Smooth muscle cell (in vitro differentiated cells): ENCODE results near the gene XPO5. TPM values are rescaled to one million over a fixed set of nuclear protein-coding genes. Genes with fewer than 3 reads are reported as not detected.

Source experiments
- DNase-seq: peaks from one replicate; lab custom pipeline; 2025; ENCODE audit not compliant: unreplicated experiment; lab: John Stamatoyannopoulos, UW
- H2AFZ ChIP-seq: fragments of 200-600 bp; sonication (generic); 2 replicates; pipeline ENCODE4 v1.6.0; 2016; ENCODE audit warnings: antibody characterized with exemption, low read depth, mild to moderate bottlenecking
- H3F3A ChIP-seq: fragments of 200-600 bp; sonication (generic); 2 replicates; pipeline ENCODE4 v1.6.0; 2017; ENCODE audit warnings: antibody characterized with exemption, low read depth
- H3K27ac ChIP-seq: fragments of 200-600 bp; sonication (generic); 2 replicates; pipeline ENCODE4 v1.5.1; 2016; ENCODE audit warnings: low read depth, mild to moderate bottlenecking
- H3K27me3 ChIP-seq: fragments of 200-600 bp; sonication (generic); 2 replicates; pipeline ENCODE4 v1.6.1; 2016; ENCODE audit warnings: low read depth, mild to moderate bottlenecking
- H3K36me3 ChIP-seq: fragments of 200-600 bp; sonication (generic); 2 replicates; pipeline ENCODE4 v1.5.1; 2016; ENCODE audit warnings: low read depth
- H3K4me1 ChIP-seq: fragments of 200-600 bp; sonication (generic); 2 replicates; pipeline ENCODE4 v1.5.1; 2016; ENCODE audit warnings: low read depth
- H3K4me2 ChIP-seq: fragments of 200-600 bp; sonication (generic); 2 replicates; pipeline ENCODE4 v1.6.0; 2016; ENCODE audit warnings: mild to moderate bottlenecking
- H3K4me3 ChIP-seq: fragments of 200-600 bp; sonication (generic); 2 replicates; pipeline ENCODE4 v1.5.1; 2016; ENCODE audit warnings: mild to moderate bottlenecking
- H3K79me2 ChIP-seq: fragments of 200-600 bp; sonication (generic); 2 replicates; pipeline ENCODE4 v1.6.0; 2016; ENCODE audit warnings: low read depth, mild to moderate bottlenecking
- H3K9ac ChIP-seq: fragments of 200-600 bp; sonication (generic); 2 replicates; pipeline ENCODE4 v1.6.0; 2016; ENCODE audit warnings: low read depth
- H3K9me3 ChIP-seq: fragments of 200-600 bp; sonication (generic); replicated peaks from 2 replicates; pipeline ENCODE4 v1.5.1; 2016; ENCODE audit warnings: low read depth
- H4K20me1 ChIP-seq: fragments of 200-600 bp; sonication (generic); 2 replicates; pipeline ENCODE4 v1.6.0; 2016; ENCODE audit warnings: low read depth
- CTCF ChIP-seq: fragments of 200-600 bp; sonication (generic); IDR thresholded peaks from 2 replicates; pipeline ENCODE4 v1.5.1; 2017; ENCODE audit warnings: borderline replicate concordance, mild to moderate bottlenecking, antibody characterized with exemption; ENCODE audit not compliant: insufficient read depth, poor library complexity, severe bottlenecking
- WGBS: methylation state at CpG from one replicate; pipeline ENCODE4 v1.1.7; 2016; ENCODE audit warnings: low lambda C conversion rate; 5-methylcytosine and 5-hydroxymethylcytosine counted together
- polyA plus RNA-seq: library from polyadenylated mRNA; unstranded; fragments of >200 nt; fragmentation: Nextera tagmentation; extraction: Ambion mirVana; gene quantifications from 2 replicates; pipeline ENCODE4 v1.2.1, GENCODE V29; 2016
- total RNA-seq: library from RNA; depleted of rRNA; stranded (reverse); fragments of >200 nt; gene quantifications from 2 replicates; pipeline ENCODE4 v1.2.3, GENCODE V29; 2014

Gene XPO5
- total and polyA plus RNA-seq, 2 experiments from 2014 or later = 11.7 to 31.9 TPM

- no peak overlapping the region for H3K9ac ChIP-seq
- no peak for DNase-seq
- H3K36me3 ChIP-seq = no peaks in the 10 kb centered on the region
- no peak overlapping the region for H2AFZ ChIP-seq
- no peak overlapping the region for H3K4me2 ChIP-seq
- H3F3A ChIP-seq = no peaks in the 10 kb centered on the region
- H3K27ac ChIP-seq = no peak overlapping the region
- H3K4me3 ChIP-seq = no peak overlapping the region
- H3K4me1 ChIP-seq = peaks cover 16% of the 10 kb centered on the region
- 95% methylated on average over 8 of the region's 12 CpGs for WGBS
- no peaks in the 10 kb centered on the region for H3K9me3 ChIP-seq
- H3K27me3 ChIP-seq = no peaks in the 10 kb centered on the region
- no peak for TF ChIP-seq CTCF
- H4K20me1 ChIP-seq = no peaks in the 10 kb centered on the region
- peaks cover 7% of the 10 kb centered on the region for H3K79me2 ChIP-seq
Measured at GRCh38 chr6:43497689-43498088, 78.1 kb downstream of the XPO5 start.

- no peak for TF ChIP-seq CTCF
- Histone ChIP-seq H3K9me3 (no peaks in the 10 kb centered on the region), H3K27ac (no peak overlapping the region), H3K4me2 (peak overlapping the region; percentile 55), H3F3A (no peaks in the 10 kb centered on the region), H3K27me3 (no peaks in the 10 kb centered on the region), H3K9ac (no peak overlapping the region), H3K79me2 (peaks cover 7% of the 10 kb centered on the region), H4K20me1 (no peaks in the 10 kb centered on the region), H3K4me3 (no peak overlapping the region), H3K4me1 (peaks cover 22% of the 10 kb centered on the region), H2AFZ (no peak overlapping the region), H3K36me3 (no peaks in the 10 kb centered on the region)
- no peak for DNase-seq
- 80% methylated on average over 6 of the region's 6 CpGs for WGBS
Measured at GRCh38 chr6:43497129-43497396, 78.8 kb downstream of the XPO5 start.

- H3K4me3 ChIP-seq = no peak overlapping the region
- H3K9me3 ChIP-seq = no peaks in the 10 kb centered on the region
- peak overlapping the region; percentile 55 for H3K4me2 ChIP-seq
- H4K20me1 ChIP-seq = no peaks in the 10 kb centered on the region
- no peaks in the 10 kb centered on the region for H3K27me3 ChIP-seq
- WGBS = 31% methylated on average over 18 of the region's 18 CpGs
- H2AFZ ChIP-seq = no peak overlapping the region
- no peak for DNase-seq
- no peak overlapping the region for H3K9ac ChIP-seq
- no peaks in the 10 kb centered on the region for H3F3A ChIP-seq
- peaks cover 7% of the 10 kb centered on the region for H3K79me2 ChIP-seq
- H3K27ac ChIP-seq = peak overlapping the region; percentile 78
- peaks cover 23% of the 10 kb centered on the region for H3K4me1 ChIP-seq
- H3K36me3 ChIP-seq = no peaks in the 10 kb centered on the region
- peak; percentile 57 for TF ChIP-seq CTCF
Measured at GRCh38 chr6:43496370-43497128, 79.3 kb downstream of the XPO5 start.

- no peak overlapping the region for H3K4me2 ChIP-seq
Measured at GRCh38 chr6:43495409-43495941, 80.4 kb downstream of the XPO5 start.

More at GRCh38 chr6:43495409-43495941, 80.4 kb downstream of the XPO5 start:
- Histone ChIP-seq H3F3A (no peaks in the 10 kb centered on the region), H3K4me3 (no peak overlapping the region), H4K20me1 (no peaks in the 10 kb centered on the region), H3K27ac (peak overlapping the region; percentile 78), H3K9me3 (no peaks in the 10 kb centered on the region), H3K9ac (no peak overlapping the region), H2AFZ (no peak overlapping the region), H3K79me2 (peaks cover 7% of the 10 kb centered on the region), H3K27me3 (no peaks in the 10 kb centered on the region), H3K4me1 (peaks cover 23% of the 10 kb centered on the region), H3K36me3 (no peaks in the 10 kb centered on the region)
- peak; percentile 7 for TF ChIP-seq CTCF
- DNase-seq = no peak
- WGBS = 69% methylated on average over 4 of the region's 4 CpGs
